GM19328 (cell line): ENCODE data around the gene PRSS22.

ENCODE experiments used
- ATAC-seq: cut with Tn5 transposase; IDR thresholded peaks from one replicate; pipeline ENCODE4 v1.9.1; 2021; ENCODE audit warnings: mild to moderate bottlenecking, moderate library complexity; ENCODE audit not compliant: unreplicated experiment

Gene PRSS22

DNA sequence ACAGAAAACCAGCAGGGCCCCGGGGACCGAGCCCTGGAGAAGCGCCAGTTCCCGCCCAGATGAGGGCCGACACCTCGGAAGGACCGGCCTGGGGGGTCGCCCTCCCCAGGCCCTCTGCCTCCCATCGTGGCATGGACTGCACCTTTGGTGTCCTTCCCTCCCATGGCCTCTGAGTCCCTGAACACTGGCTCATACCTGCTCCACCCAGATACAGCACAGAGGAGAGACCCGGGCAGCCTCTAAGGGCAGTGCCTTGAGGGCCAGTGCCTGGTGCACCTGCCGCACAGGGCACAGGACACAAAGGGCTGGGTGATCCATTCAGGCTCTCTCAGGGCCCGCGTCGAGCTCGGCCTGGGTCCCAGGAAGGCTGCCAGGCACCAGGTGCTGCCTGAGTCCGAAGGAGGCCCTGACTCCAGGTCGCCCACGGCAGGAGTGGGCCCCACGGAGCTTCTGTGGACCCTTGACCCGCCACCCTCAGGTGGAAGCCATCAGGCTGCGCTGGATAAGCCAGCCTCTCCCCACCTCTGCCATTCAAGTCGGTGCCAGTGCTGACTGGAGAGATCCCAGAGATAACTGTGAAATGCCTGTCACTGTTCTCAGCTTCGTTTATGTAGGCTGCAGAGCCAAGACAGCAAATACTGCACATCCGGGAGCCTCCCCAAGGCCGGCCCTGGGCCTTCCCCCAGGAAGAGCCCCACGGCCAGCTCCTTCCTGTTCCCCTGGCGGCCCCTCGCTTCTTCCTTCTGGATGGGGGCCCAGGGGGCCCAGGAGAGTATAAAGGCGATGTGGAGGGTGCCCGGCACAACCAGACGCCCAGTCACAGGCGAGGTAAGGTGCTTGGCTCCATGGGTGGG is 28.2 kb downstream of the PRSS22 start, which contains the start of gene ZG16B:
TSS of gene ZG16B (plus strand) at position 803 of the 854 bp plus-strand sequence. CDS start 139 bp downstream, outside the sequence.
- no peak for ATAC-seq

DNA sequence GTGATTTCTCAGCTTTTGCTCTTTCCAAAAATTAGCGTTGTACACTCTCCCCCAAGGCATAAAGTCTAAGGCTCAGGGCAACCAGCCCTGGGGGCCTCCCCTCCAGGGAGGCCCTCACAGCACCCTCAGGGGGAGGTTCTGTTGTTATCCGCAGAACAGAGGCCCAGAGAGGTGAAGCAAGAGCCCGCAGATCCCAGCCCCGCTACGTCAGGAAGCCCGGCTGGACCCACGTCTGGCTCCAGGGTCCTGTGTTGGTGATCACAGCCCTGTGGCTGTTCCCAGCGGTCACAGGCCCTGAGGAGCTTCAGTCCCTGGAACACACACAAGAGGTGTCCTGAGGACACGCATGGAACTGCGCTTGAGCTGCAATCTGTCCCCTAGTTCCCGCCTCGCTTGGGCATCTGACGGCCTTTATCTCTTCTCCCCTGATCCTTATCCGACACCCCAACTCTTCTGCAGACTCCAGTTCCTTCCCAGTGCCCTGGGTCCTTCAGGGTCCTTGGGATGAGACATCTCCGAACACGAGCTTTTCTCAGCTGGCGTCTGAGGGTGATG is 29.0 kb downstream of the PRSS22 start:
- no peak for ATAC-seq

DNA sequence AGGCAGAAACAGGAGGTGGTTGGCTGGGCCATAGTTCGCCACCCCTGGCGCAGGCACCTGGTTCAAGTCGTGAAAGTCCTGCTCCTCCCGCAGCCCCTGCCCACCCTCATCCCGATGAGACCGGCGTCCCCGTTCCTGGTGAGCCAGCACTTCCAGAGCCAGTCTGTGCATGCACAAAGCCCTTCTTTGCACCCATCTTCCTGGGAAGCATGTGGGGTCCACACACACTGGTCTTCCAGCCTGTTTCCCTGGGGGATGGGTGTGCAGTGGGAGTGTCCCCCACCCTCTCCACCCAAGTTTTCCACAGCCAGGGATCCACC is 29.5 kb downstream of the PRSS22 start:
- ATAC-seq = no peak

DNA sequence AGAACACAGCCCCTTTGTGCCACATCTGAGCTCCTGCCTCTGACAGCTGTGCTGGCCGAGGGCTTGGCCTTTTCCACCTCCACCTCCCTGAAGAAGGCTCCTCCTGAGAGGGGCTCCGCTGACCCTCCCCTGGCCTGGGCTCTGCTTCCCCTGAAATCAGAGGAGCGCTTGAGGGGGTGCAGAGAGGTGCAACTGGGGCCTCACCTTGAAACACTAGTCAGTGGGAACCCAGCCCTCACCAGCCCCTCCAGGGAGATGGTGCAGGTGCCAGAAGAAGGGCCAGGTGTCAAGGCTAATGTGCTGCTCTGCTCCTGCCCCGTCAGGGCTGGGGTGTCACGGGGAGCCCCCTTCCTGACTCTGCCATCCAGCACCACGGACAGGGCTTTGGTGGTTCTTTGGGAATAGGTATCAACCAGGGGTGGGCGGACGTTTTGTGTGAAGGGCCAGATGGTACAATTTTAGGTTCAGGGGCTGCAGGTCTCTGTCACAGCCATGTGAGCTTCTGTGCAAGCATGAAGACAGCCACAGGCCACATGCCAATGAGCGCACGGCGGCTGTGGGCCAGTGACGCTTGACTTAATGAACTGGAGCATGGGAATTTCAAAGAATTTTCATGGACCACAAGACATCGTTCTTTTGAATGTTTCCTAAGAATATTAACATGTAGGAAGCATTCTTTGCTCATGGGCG is 30.0 kb downstream of the PRSS22 start:
- ATAC-seq = no peak

DNA sequence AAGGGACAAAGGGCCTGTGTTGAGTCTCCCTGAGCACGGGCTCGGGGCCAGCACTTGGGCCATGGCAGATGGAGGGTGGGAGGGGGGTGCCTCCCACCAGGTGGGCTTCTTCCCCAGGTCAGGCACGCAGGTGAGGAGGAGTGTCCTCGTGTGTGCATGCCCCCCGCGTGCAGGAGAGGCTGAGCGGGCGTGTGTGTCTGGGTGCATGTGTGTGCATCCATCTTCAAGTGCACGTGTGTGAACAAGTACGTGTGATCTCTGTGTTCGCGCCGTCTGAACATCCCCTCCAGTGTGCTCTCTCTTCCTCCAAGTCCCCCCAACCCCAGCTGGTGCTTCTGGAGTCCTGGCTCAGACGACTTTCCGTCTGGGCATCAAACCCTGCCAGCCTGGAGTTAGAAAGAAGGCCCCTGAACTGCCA is 30.6 kb downstream of the PRSS22 start:
- ATAC-seq = no peak

DNA sequence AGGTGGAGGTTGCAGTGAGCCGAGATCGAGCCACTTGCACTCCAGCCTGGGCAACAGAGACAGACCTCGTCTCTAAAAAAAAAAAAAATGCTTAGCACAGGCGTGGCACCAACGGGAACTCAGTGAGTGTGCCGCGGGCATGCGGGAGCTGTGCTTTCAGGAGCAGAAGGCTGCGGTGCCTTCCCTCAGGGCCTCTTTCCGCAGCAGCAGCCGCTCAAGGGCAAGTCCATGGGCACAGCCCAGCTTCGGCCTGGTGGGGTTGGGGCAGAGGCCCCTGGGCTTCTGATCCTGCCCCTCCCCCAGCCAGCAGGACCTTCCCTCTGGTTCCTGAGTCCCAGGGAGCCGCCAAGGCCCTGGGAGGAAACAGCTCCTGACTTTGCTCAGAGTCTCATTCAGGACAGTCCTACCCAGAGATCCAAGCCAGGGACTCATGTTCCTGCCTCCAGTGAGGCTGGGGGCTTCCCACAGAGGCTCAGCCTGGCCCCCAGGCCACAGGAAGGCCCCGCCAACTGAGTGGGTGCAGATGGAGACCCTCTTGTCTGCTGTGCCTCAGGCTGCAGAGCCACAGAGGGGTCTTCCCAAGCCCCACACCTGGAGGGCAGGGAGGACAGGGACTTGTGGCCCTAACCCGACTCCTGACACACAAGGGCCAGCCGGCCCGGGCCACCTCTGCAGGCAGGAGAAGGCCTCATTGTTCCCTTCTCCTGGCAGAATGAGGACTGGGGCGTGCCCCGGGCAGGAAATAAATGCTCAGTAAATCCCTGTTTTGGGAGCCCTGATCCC is 31.2 kb downstream of the PRSS22 start:
- no peak for ATAC-seq

DNA sequence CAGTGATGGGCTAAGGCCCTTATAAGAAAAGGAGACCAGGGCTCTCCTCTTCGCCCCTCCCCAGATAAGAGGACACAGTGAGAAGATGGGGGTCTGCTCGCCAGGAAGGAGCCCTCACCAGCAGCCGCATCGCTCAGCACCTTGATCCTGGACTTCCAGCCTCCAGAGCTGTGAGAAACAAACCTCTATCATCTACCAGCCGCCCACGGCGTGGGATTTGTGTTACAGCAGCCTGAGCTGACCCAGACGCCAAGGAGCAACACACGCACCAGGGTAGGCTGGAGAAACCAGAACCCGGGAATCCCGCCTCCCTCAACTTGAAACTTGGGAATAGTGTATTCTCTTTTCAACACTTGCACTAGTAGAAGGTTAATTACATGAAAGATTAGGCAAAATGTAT is 32.1 kb downstream of the PRSS22 start:
- ATAC-seq = no peak

DNA sequence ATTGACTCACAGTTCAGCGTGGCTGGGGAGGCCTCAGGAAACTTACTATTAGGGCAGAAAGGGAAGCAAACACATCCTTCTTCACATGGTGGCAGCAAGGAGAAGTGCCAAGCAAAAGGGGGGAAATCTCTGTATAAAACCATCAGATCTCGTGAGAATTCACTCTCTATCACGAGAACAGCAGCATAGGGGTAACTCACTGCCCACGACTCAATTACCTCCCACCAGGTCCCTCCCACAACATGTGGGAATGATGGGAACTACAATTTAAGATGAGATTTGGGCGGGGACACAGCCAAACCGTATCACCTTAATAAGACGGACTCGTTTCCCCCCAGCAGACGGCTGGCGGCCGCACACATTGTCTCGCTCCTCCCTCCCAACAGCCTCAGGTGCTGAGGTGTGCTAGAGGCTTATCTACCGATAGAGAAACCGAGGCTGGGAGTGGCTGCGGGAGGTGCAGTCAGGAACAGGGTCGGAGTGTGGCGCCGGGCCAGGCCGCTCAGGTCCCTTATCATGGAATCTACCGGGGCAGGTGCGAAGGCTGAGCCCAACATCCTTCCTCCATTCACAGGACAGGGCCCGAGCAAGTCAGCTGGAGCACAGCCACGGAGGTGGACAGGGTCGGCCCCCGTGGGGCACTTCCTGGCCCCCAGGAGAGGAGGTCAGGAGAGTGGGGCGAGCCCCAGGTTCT is 32.8 kb downstream of the PRSS22 start:
- ATAC-seq = no peak

DNA sequence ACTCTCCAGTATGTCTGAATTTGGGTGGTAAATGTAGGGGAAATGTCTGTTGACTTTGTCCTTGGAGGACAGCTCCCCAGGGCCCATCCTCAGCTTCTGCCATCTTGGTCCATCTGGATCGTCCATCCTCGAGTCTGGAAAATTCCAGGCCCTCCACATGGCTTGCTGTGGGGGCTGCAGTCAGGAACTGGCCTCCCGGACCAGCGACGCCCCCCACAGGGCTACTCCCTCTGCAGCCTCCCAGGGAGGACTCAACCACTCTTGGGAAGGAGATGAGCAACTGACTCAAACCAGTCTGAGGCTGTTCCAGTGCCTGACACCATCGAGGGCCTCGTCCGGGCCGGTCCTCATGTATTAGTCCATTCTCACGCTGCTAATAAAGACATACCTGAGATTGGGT is 33.3 kb downstream of the PRSS22 start:
- ATAC-seq = no peak

DNA sequence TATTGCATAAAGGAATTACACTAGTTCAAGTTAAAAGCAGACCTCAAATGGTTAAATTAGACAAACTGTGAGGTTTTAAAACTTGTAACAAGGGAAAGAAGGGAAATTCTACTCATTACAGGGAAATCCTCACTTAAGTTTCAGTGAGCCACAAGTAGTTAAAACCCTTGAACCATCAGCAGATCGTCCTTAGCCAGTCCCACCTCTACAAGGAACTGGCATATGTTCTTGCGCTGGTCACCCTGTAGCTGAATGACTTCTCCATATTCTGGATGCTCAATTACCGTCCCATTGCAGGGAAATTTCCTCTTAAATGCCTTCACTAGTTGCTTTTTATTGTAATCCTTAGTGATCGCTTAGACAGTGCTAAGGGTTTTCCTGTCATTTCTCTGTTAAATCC is 35.5 kb downstream of the PRSS22 start:
- ATAC-seq = no peak

DNA sequence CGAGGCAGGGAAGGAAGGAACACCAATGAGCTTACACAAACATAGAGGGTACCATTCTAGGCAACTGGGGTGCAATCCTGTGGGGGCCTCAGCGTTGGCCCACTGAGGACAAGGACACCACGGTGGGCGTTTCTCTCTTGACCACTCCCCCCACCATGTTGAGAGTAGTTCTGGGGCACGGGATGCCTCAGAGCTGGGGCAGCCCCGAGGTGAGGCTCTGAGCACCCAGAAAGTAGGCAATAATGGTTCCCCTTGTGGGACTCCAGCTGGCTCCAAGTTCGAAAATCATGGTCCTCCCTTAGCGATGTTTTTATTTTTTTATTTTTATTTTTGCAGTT is 35.8 kb downstream of the PRSS22 start:
- ATAC-seq = no peak

DNA sequence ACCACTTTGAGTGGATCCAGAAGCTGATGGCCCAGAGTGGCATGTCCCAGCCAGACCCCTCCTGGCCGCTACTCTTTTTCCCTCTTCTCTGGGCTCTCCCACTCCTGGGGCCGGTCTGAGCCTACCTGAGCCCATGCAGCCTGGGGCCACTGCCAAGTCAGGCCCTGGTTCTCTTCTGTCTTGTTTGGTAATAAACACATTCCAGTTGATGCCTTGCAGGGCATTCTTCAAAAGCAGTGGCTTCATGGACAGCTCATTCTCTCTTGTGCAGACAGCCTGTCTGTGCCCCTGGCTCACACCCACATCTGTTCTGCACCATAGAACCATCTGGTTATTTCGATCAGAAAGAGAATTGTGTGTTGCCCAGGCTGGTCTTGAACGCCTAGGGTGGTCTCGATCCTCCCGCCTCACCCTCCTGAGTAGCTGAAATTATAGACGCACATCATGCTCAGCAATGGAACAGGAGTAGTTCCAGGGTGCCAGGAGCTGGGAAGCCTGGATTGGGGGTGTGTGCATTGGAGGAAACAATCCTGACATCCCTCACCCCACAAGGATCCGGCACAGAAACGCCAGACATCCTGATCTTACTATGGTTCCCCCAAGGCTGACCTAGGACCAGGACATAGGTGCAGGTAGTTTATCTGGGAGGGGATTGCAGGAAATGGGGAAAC is 36.3 kb downstream of the PRSS22 start:
- no peak for ATAC-seq

DNA sequence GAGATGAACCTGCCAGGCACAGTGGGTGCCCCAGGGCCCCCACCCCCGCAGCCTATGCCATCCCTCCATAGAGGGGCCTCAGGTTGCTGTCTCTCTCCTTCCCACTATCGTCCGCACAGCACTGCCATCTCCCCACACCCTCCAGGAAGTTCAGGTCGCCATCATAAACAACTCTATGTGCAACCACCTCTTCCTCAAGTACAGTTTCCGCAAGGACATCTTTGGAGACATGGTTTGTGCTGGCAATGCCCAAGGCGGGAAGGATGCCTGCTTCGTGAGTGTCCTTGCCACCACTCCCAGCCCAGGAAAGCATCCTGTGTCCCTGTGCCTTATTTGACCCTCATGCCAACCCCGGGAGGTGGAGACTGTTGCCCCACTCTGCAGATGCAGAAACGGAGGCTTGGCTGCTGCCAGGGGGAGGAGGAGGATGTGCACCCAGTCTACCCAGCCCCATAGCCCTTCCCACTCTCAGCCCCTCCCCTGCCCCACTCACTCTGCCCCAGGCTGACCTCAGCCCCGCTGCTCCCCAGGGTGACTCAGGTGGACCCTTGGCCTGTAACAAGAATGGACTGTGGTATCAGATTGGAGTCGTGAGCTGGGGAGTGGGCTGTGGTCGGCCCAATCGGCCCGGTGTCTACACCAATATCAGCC is 37.0 kb downstream of the PRSS22 start:
- no peak for ATAC-seq

DNA sequence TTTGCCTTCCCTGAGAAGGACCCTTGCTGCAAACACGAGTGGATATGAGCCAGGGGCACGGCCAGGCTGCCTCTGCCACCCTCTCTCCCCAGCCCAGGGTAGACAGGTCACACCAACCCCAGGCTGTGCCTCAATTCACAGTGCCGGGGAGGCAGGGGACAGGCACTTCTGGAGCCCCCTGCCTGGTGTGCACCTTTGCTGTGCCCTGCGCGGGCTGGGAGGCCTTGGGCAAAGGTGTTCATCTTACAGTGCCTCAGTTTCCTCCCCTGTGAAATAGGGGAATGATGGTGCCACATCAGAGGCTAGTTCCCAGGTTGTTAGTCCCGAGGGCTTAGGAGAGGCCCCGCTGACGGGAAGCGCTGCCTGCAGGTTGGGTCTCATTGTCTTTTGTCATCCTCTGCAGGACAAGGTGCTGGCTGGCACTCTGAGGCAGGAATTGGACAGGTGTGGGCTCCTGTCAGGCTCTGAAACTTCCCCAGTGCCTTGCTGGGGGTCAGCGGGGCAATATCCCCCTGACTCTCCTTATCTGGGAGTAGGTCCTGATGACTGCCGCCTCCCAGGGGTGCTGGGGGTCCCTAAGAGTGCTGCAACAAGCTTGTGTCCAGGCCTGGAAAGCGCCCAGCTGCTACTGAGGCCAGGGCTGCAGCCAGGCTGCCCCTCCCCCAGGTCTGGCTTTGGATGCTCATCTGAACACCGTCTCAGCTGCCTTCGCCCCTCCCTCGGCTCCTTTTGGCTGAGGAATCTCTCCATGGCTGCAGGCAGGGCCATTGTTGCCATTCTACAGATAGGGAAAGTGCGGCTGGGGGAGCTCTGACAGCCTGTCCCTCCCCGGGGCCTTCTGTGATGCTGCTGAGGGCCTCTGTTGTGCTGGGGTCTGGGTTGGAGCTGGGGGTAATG is 37.8 kb downstream of the PRSS22 start:
- ATAC-seq = no peak

DNA sequence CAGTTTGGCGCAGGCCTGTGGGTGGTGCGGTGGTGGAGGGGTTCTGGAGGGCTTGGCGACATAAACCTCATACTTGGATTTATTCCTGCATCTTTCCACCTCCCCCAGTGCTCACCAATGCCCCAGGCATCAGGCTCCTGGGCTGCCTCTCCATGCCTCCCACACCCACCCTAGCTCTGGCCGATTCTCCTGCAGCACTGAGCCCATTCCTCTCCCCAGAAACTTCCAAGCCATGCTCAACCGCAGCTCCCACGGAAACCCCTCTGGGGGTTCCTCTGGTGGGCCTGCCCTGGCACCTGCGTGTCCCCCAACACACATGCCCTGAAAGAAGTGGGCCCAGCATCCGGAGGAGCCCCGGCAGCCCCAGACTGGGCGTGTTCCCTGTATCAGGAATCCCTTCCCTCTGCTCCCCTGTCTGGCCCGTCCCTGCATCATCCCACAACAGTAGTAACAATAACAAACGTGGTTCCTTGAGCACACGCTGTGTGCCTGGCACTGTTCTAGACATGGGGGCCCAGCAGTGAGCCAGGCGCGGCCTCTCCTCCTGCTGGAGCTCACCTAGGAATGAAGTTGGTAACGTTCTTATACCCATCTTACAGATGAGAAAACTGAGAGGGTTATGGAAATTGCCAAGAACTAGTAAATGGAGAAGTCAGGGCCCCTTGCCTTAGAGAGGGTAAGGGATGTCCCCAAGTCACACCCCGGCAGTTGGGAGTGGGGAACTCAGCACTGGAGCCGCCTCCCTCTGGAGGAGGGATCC is 38.6 kb downstream of the PRSS22 start:
- ATAC-seq = no peak

DNA sequence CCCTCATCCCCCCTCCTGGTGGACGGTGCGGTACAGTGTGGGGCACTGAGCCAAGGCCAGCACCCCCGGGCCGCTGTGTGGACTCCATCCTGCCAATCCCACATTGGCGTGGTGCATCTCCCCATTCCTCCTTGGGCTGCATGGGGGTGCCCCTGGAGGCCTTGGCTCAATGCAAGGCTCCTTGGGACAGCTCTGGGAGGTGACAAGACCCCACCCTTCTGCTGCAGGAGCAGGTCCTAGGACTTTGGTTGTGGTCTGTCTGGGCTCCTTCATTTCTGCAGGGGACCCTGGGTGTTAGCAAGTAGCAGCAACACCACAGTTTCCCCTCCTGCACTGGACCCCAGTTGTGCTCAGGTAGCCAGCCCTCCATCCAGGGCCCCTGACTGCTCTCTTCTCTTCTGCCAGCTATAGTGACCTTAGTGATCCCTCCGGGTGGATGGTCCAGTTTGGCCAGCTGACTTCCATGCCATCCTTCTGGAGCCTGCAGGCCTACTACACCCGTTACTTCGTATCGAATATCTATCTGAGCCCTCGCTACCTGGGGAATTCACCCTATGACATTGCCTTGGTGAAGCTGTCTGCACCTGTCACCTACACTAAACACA is 39.6 kb downstream of the PRSS22 start:
- ATAC-seq = no peak

DNA sequence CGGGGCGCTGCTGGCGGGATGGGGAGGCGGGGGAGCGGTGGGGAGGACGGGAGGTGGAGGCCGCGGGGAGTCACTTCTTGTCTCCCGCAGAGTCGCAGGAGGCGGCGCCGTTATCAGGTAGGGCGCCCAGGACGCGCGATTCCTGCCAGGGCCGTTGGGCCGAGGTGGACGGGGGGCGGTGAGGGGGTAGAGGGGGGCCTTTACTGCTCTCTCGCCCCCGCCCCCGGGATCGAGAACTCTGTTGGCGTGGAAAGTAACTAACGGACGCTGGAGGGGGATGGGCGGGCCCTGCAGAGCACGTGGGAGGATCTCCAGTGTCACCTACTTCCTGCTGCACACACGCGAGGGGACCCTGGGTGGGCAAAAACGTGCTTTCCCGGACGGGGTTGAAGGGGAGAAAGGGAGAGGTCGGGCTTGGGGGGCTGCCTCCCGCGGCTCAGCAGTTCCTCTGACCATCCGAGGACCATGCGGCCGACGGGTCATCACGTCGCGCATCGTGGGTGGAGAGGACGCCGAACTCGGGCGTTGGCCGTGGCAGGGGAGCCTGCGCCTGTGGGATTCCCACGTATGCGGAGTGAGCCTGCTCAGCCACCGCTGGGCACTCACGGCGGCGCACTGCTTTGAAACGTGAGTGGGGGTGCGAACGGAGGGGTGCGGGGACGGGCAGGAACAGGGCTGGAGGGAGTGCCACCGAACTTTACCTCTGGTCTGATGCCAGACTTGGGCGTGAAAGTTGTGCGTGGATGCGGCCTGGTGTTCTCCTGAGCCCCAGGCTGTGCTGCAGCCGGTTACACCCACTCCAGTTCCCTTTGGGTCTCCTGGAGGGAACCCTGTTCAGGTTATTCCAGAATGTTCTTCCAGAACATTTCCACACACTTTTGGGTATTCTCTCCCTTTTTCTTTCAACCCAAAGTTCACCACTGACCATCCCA is 40.4 kb downstream of the PRSS22 start:
- ATAC-seq = no peak
